NT2/D1 (cell line): ENCODE data around the gene LPCAT2.

ENCODE experiments used
- DNase-seq: peaks from one replicate; pipeline ENCODE4 v3.0.0-alpha.2; 2011; ENCODE audit warnings: low read depth, low spot score
- H3K27me3 ChIP-seq: 2 replicates; pipeline ENCODE4 v1.6.0; 2011; ENCODE audit warnings: mild to moderate bottlenecking; ENCODE audit not compliant: insufficient read length, insufficient read depth
- H3K36me3 ChIP-seq: 2 replicates; pipeline ENCODE4 v1.6.1; 2011; ENCODE audit warnings: mild to moderate bottlenecking, low read length, mixed read lengths; ENCODE audit not compliant: insufficient read depth, insufficient read length
- H3K4me1 ChIP-seq: 2 replicates; pipeline ENCODE4 v1.5.1; 2011; ENCODE audit not compliant: insufficient read depth, insufficient read length
- H3K4me3 ChIP-seq: 2 replicates; pipeline ENCODE4 v1.5.1; 2011; ENCODE audit warnings: low read depth; ENCODE audit not compliant: insufficient read length
- H3K9ac ChIP-seq: 2 replicates; pipeline ENCODE4 v1.6.0; 2011; ENCODE audit warnings: low read depth; ENCODE audit not compliant: insufficient read length
- H3K9me3 ChIP-seq: 2 replicates; pipeline ENCODE4 v1.5.1; 2011; ENCODE audit warnings: mild to moderate bottlenecking, low read length; ENCODE audit not compliant: insufficient read depth
- SUZ12 ChIP-seq: IDR thresholded peaks from 2 replicates; pipeline ENCODE4 v1.6.1; 2011; ENCODE audit not compliant: insufficient read length, insufficient read depth; ENCODE audit errors: extremely low read depth
- YY1 ChIP-seq: IDR thresholded peaks from 2 replicates; pipeline ENCODE4 v1.6.1; 2011; ENCODE audit not compliant: insufficient read length, insufficient read depth
- ZNF274 ChIP-seq: IDR thresholded peaks from 2 replicates; pipeline ENCODE4 v1.6.1; 2011; ENCODE audit warnings: mild to moderate bottlenecking, low read depth, low read length

The LPCAT2 gene

GRCh38 chr16:55508941-55509931, at the start of gene LPCAT2:
LPCAT2 (plus strand) TSS chr16:55509072; CDS start chr16:55509182, 110 bp downstream.
- Histone ChIP-seq H3K4me3 (peak within 1 kb of the TSS; percentile 67), H3K27me3 (no peaks in the 10 kb centered on the region), H3K4me1 (peaks cover 2% of the 10 kb centered on the region), H3K9ac (peak within 1 kb of the TSS; percentile 78), H3K36me3 (peaks cover 46% of the 10 kb centered on the region), H3K9me3 (peaks cover 23% of the 10 kb centered on the region)
- peak; percentile 89 for DNase-seq
- TF ChIP-seq ZNF274 (no peak), SUZ12 (no peak), YY1 (no peak)

- Histone ChIP-seq H3K9ac (no peak overlapping the region), H3K4me1 (no peaks in the 10 kb centered on the region), H3K9me3 (no peaks in the 10 kb centered on the region), H3K4me3 (no peak overlapping the region), H3K27me3 (no peaks in the 10 kb centered on the region), H3K36me3 (no peaks in the 10 kb centered on the region)
- no peak for DNase-seq
- TF ChIP-seq ZNF274 (no peak), YY1 (no peak)
Measured at GRCh38 chr16:55462241-55462640, 46.6 kb upstream of the LPCAT2 start.

- no peak for TF ChIP-seq YY1
- TF ChIP-seq SUZ12, result no peak
- no peak for TF ChIP-seq ZNF274
- Histone ChIP-seq H3K36me3 (no peaks in the 10 kb centered on the region), H3K9me3 (no peaks in the 10 kb centered on the region), H3K27me3 (no peaks in the 10 kb centered on the region), H3K4me3 (no peak overlapping the region), H3K4me1 (peaks cover 2% of the 10 kb centered on the region), H3K9ac (no peak overlapping the region)
- no peak for DNase-seq
Measured at GRCh38 chr16:55464375-55464774, 44.5 kb upstream of the LPCAT2 start.

- Histone ChIP-seq H3K27me3 (no peaks in the 10 kb centered on the region), H3K9ac (no peak overlapping the region), H3K4me1 (peaks cover 5% of the 10 kb centered on the region), H3K4me3 (no peak overlapping the region), H3K9me3 (no peaks in the 10 kb centered on the region), H3K36me3 (no peaks in the 10 kb centered on the region)
- DNase-seq, result peak; percentile 82
- TF ChIP-seq SUZ12 (no peak), YY1 (no peak), ZNF274 (no peak)
Measured at GRCh38 chr16:55465077-55465896, 43.6 kb upstream of the LPCAT2 start.

- DNase-seq, result no peak
- H3K9ac ChIP-seq, result no peak overlapping the region
- no peaks in the 10 kb centered on the region for H3K9me3 ChIP-seq
- H3K4me1 ChIP-seq, result peaks cover 8% of the 10 kb centered on the region
- H3K27me3 ChIP-seq, result no peaks in the 10 kb centered on the region
- no peak for TF ChIP-seq ZNF274
- TF ChIP-seq YY1, result no peak
- TF ChIP-seq SUZ12, result no peak
- no peak overlapping the region for H3K4me3 ChIP-seq
- H3K36me3 ChIP-seq, result no peaks in the 10 kb centered on the region
Measured at GRCh38 chr16:55466209-55466608, 42.7 kb upstream of the LPCAT2 start.

- Histone ChIP-seq H3K9me3 (no peaks in the 10 kb centered on the region), H3K4me1 (peaks cover 8% of the 10 kb centered on the region), H3K36me3 (no peaks in the 10 kb centered on the region), H3K9ac (no peak overlapping the region), H3K27me3 (no peaks in the 10 kb centered on the region), H3K4me3 (no peak overlapping the region)
- DNase-seq, result no peak
- no peak for TF ChIP-seq SUZ12
- TF ChIP-seq YY1, result no peak
- no peak for TF ChIP-seq ZNF274
Measured at GRCh38 chr16:55467898-55468297, 41.0 kb upstream of the LPCAT2 start.
